Transverse colon (tissue), 4 donors: ENCODE measurements around the gene KRT72. TPM values are rescaled to one million over a fixed set of nuclear protein-coding genes. Genes with fewer than 3 reads are reported as not detected.

Source experiments
- DNase-seq: peaks from one replicate; pipeline ENCODE4 v3.0.0-alpha.2; 2019
- H3K27ac ChIP-seq, 4 donors: fragments of 200-600 bp; sonication (generic); 2 replicates each; pipeline ENCODE4 v1.5.1; 2016 to 2018; ENCODE audit warnings: inconsistent platforms in 4 of 4
- H3K27me3 ChIP-seq: fragments of 200-600 bp; sonication (generic); 2 replicates; pipeline ENCODE4 v1.5.1; 2017; ENCODE audit warnings: inconsistent platforms
- H3K36me3 ChIP-seq, 4 donors: fragments of 200-600 bp; sonication (generic); 2 replicates each; pipeline ENCODE4 v1.5.1; 2017 to 2019; ENCODE audit warnings: inconsistent platforms in 4 of 4
- H3K4me1 ChIP-seq, 4 donors: fragments of 200-600 bp; sonication (generic); 2 replicates each; pipeline ENCODE4 v1.5.1; 2017 to 2020; ENCODE audit warnings: inconsistent platforms in 4 of 4
- H3K4me3 ChIP-seq, 4 donors: fragments of 200-600 bp; sonication (generic); 1 replicate in 1 of 4; 2 replicates in 3 of 4; pipeline versions ENCODE4 v1.5.1 to v1.6.1; 2017 to 2019; ENCODE audit warnings: inconsistent platforms in 4 of 4
- H3K9me3 ChIP-seq, 2 donors: fragments of 200-600 bp; sonication (generic); 2 replicates each; pipeline ENCODE4 v1.5.1; 2017 to 2019; ENCODE audit warnings: inconsistent platforms in 2 of 2
- CTCF ChIP-seq, 5 experiments: fragments of 200-600 bp in 3 of 5; fragments of 450-650 bp in 2 of 5; sonication (generic) in 3 of 5; IDR thresholded peaks; 1 replicate in 2 of 5; 2 replicates in 3 of 5; pipeline ENCODE4 v1.5.1; 2016 to 2017; ENCODE audit warnings: antibody characterized with exemption in 5 of 5, inconsistent platforms in 3 of 5, mild to moderate bottlenecking in 2 of 5, moderate library complexity in 1 of 5
- EP300 ChIP-seq: sonication (generic); formaldehyde crosslinking; IDR thresholded peaks from one replicate; pipeline ENCODE4 v1.6.1; 2017; ENCODE audit warnings: antibody characterized with exemption, low read depth
- POLR2A ChIP-seq: fragments of 450-650 bp; IDR thresholded peaks from one replicate; pipeline ENCODE4 v1.6.1; 2016; ENCODE audit warnings: antibody characterized with exemption, mild to moderate bottlenecking, moderate library complexity
- POLR2AphosphoS5 ChIP-seq, 3 donors: sonication (generic); formaldehyde crosslinking; IDR thresholded peaks; one replicate each; pipeline ENCODE4 v1.6.1; 2016; ENCODE audit warnings: antibody characterized with exemption in 3 of 3
- WGBS, 2 donors: methylation state at CpG; one replicate each; pipeline ENCODE4 v1.1.5; 2018; ENCODE audit warnings: low coverage in 1 of 2; 5-methylcytosine and 5-hydroxymethylcytosine counted together
- in situ Hi-C, 4 donors: fragments of 200-750 bp; cut with MboI; loops; one replicate each; pipeline versions ENCODE4 v1.15.0 to v1.15.1; 2017; ENCODE audit warnings: low sequenced_read_pairs in 3 of 4, low pct_ligation_motif_present in 1 of 4, low pct_unique_long_range_greater_than_20kb in 1 of 4
- intact Hi-C: fragments of 100-400 bp; cut with DNase I; formaldehyde crosslinking; loops from one replicate; pipeline ENCODE4 v1.15.1; 2023; ENCODE audit warnings: low total_unique reads
- total RNA-seq, 4 donors: library from RNA; depleted of rRNA; stranded (reverse); fragments of >200 nt; gene quantifications; one replicate each; pipeline ENCODE4 v1.1.0, GENCODE V29; 2016

Gene KRT72
- total RNA-seq, 4 donors from 2014 or later, result not detected

DNA sequence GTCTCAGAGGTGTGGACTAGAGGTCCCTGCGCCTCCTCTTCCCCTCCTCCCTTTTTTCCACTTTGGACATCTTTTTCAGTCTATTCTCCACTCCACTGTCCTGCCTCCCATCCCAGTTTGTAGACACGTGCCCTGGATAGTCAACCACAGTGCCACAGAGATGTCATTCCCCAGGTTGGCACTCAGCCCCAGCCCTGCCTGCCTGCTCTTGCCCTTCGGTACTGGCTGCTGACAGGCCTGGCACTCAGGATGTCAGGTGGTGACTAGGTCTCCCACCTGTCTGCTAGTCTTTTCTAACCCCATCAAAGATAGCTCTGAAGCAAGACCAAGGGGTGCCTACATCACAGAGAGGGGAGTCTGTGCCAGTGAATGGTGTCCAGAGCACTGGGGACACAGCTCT lies 64.2 kb downstream of the KRT72 start:
- H3K27me3 ChIP-seq, result no peaks in the 10 kb centered on the region
- H3K27ac ChIP-seq, result no peak overlapping the region
- in situ Hi-C loops, result no loop called here
- no peak overlapping the region for H3K4me3 ChIP-seq
- no peaks in the 10 kb centered on the region for H3K9me3 ChIP-seq
- DNase-seq, result no peak
- no peaks in the 10 kb centered on the region for H3K36me3 ChIP-seq
- 63 to 71% methylated on average over 3 of the region's 3 CpGs for WGBS, 2 donors
- peaks cover 0 to 3% (median 0%) of the 10 kb centered on the region in 4 donors for H3K4me1 ChIP-seq
- no peak for TF ChIP-seq CTCF (IDR thresholded peaks at IDR 0.05)
- no peak for TF ChIP-seq POLR2A
- TF ChIP-seq POLR2AphosphoS5 (IDR thresholded peaks at IDR 0.05), result no peak
- no peak for TF ChIP-seq EP300
- intact Hi-C loops, result no loop called here

Other genes with a start within 250 kb of the KRT72 start
- gene KRT85, start 234.0 kb downstream of the KRT72 start, total RNA-seq, result not detected
- not detected for gene KRT84, start 215.8 kb downstream of the KRT72 start, total RNA-seq
- not detected for gene KRT82, start 195.1 kb downstream of the KRT72 start, total RNA-seq
- not detected for gene KRT75, start 167.1 kb downstream of the KRT72 start, total RNA-seq
- not detected for gene KRT6B, start 149.3 kb downstream of the KRT72 start, total RNA-seq
- 10 to 100 TPM in 1 of 4 donors, not detected in 3; 23.9 TPM for gene KRT6C, start 127.7 kb downstream of the KRT72 start, total RNA-seq
- gene KRT6A, start 108.2 kb downstream of the KRT72 start, total RNA-seq, result not detected
- gene KRT5, start 81.1 kb downstream of the KRT72 start, total RNA-seq, result not detected
- not detected for gene KRT71, start 48.3 kb downstream of the KRT72 start, total RNA-seq
- not detected for gene KRT74, start 27.6 kb downstream of the KRT72 start, total RNA-seq
- not detected for gene KRT73, start 17.1 kb upstream of the KRT72 start, total RNA-seq
- not detected for gene KRT2, start 50.7 kb upstream of the KRT72 start, total RNA-seq
- gene KRT1, start 78.9 kb upstream of the KRT72 start, total RNA-seq, result not detected
- gene KRT77, start 102.1 kb upstream of the KRT72 start, total RNA-seq, result not detected
- not detected for gene KRT76, start 175.9 kb upstream of the KRT72 start, total RNA-seq
- gene KRT3, start 194.7 kb upstream of the KRT72 start, total RNA-seq, result not detected
- not detected for gene KRT4, start 212.7 kb upstream of the KRT72 start, total RNA-seq
- gene KRT79, start 232.8 kb upstream of the KRT72 start, total RNA-seq, result not detected
- gene KRT78, start 247.5 kb upstream of the KRT72 start, total RNA-seq, result not detected